ENCODE results near the gene NLRP6.
"Not testable (repeated sequence)": the region's sequence is repeated elsewhere in the genome, so short reads cannot be mapped to it uniquely, and the experiment has no call there.

NLRP6 gene

DNA sequence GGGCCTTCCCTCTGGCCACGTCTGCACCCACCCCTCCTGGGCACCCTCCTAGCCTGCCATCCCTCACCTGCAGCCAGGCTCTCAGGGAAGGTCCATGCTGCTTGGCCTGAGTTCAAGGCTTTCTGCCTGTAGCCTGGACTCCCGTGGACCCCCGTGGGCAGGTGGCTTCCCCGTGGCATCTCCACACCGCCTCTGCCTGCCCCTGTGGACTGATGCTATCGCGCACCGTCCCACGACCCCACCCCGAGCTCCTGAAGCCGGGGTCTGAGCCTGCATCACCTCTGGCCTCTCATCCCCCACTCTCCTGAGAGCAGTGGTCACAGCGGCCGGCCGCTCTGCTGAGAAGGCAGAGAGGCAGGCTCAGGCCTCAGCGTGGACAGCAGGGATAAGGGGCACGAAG, 16.6 kb downstream of the NLRP6 start:
- DNase-seq, result no peak

DNA sequence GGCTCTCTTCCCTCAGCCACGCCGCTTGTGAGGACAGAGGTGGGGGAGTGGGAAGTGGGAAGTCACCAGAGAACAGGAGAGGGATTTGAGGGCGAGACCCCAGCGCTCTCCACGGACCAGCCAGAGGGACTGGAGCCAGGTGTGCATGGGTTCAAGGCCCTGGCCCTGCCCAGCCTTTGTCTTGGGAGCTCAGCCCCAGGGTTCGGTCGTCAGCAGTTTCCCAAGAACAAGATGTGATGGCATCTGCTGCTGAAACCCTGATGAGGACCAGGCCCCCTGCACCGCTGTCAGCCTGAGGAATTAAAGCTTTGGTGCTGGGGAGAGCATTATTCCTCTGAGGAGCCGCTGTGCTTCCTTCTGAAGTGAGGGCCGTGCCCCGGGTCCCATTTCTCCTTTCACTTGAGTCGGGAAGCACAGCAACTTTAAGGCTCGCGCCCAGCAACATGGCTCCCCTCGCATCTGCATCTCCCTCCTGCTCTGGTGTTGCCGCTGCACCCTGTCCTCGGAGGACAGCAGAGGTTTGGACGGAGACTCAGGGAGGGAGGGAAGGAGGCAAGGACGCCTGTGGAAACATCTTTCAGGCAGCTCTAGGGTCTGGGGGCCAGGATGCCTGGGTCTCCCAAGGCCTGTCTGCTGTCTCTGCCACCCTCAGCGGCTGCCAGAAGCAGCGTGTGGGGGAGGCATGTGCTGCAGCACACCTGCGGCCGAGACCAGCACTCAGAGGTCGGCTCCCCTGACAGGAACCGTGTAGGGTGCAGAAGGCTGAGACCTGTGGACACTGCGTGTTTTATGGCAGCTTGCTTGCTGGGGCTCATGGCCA, 17.4 kb downstream of the NLRP6 start:
- DNase-seq, result no peak

DNA sequence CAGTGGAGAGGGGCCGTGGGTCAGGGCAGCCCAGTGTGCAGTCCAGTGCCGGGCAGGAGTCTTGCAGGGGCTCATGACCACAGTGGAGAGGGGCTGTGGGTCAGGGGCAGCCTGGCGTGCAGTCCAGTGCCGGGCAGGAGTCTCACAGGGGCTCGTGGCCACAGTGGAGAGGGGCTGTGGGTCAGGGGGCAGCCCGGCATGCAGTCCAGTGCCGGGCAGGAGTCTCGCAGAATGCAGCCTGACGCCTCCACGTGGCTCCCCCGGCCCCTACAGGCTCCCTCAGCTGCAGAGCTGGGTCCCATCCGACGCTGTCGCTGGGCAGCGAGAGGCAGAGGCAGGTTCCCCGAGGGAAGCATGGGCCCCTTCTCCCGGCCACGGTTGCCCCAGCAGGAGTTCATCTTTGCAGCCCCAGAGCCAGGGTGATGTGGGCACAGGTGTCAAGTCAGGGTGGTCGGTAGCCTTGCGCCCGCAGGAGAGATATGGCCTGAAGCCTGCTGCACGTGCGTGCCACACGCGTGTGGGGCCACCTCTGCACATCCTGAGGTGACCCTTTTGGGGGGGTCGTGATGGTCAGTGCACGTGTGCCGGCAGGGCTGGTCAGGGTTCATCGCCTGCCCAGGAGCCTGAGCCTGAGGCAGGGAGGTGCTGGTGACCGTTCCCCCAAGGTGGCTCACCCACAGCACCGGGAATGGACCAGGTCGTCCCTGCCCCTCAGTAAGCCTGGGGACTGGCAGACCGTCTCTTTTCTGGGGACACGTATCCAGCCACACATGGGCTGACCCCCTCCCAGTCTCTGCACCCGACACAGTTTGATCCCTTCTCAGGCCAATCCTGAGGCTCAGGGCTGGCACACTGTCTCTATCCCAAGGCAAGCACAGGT, 18.2 kb downstream of the NLRP6 start:
- no peak for DNase-seq

DNA sequence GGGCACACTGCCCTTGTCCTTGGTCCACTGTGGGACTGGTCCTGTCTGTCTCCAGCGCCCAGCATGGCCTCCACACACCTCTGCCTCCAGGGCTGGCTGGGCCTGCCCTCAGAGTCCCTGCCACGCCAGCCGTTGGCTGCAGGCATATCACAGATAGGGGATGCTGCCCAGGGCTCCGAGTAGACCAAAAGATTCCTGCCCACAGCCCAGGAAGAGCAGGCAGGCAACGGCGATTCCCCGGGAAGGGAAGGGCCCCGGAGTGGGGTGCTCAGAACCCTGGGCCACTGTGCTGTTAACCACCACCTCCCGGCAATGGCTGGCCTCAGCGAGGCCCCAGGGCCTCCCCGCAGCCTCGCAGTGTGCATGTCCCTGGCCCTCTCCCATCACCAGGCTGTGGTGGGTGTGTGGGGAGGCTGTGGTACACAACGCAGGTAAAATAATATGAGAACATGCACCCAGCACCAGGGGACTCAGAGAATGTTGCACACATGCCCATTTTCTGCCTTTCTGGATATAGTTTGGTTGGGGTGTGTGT, 18.9 kb downstream of the NLRP6 start:
- DNase-seq, result no peak

DNA sequence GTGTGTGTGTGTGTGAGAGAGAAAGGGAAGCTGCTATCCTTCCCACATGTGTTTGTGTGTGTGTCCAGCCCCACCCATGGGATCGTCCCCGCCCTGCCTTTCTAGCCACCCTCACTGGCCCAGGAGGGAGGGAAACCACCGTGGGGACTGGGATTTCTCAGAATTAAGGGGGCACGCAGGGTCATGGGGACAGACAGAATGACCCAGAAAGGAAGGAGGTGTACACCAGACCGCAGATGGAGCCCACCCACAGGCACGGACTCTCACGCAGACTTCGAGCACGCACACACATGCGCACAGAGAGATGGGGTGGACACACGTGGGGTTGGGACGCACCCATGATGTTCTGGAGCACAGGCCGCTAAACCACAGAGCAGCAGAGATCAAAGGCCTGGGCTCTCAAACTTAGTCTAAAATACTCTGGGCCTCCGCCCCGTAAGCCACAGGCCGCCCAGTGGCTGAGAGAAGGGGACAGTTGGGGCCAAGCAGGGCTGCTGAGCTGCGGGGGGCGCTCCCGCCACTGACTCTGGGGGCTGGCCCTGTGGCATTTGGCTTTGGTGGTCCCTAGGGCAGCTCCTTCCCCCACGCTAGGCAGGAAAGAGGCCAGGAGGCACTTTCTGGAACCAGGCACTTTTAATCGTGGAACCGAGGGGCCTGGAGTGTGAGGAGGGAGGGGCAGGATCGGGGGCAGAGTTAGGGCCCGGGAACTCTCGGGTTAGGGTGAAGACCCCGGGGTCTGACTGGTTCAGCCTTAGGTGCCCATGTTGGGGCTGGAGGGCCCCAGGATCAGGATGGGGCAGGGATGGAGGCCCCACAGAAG, 19.6 kb downstream of the NLRP6 start:
- DNase-seq, result no peak

DNA sequence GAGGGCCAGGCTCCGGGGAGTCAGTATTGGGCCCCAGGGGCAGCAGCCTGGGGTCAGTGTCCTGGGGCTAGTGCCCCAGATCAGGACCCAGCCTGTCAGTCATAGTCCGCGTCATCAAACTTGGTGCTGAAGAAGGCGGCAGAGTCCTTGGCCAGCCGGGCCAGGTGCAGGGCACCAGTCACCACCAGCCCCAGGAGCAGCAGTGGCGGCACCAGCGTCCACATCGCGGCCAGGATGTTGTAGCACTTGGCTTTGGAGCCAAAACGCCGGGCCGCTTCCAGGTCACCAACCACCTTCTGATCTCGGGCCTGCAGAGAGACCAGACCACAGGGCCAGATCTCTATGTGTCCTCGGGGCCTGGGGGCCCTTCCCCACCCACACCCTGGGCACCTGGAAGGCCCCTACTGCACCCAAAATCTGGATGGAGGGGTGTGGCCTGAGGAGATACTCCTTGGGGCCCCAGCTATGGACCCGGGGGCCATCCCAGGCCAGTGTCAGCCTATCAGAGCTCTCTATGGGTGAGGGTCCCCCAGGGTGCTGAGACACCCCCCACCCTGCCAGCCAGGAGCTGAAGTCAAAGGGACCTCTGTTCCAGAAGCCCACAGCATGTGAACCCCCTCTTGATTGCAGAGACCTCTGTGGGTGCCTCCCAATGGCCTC, 20.3 kb downstream of the NLRP6 start:
- no peak for DNase-seq

DNA sequence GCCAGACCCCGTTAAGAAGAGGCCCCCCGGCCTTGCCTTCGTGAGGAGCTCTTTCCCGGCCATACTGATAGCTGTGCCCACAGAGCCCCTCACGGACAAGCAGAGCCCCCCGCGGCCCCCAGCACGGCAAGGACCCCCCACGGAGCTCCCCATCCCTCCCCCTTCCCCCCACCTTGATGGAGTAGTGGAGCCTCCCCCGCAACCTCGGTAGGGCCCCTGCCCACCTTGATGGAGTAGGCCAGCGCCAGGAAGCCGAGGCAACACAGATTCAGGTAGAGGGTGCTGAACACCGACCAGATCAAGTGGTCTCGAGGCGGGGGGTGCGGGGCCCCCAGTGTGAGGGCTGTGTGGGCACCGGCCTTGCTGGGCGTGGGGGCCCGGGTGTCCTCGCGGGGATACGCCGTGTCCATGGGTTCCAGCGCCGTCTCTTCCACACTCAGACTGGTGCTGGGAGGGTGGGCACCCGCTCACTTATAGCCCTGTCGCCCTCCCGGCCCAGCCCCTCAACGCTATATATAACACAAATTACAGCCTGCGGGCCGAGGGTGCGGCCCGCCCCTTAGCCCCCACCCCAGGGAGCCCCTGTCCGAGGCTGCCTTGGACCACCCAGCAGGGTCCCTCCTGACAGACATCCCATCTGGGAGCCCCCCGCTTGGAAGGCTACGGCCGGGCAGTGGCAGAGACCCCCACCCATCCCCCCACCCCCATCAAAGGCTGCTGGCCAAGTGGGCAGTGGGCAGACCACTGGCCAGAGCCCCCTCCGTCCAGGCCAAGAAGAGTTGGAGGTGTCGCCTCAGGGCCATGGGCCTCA, 21.1 kb downstream of the NLRP6 start, which contains the start of gene IFITM5:
IFITM5 (minus strand) TSS at position 446 of the 811 bp plus-strand sequence; CDS start at position 410, 36 bp downstream.
- DNase-seq, result no peak

DNA sequence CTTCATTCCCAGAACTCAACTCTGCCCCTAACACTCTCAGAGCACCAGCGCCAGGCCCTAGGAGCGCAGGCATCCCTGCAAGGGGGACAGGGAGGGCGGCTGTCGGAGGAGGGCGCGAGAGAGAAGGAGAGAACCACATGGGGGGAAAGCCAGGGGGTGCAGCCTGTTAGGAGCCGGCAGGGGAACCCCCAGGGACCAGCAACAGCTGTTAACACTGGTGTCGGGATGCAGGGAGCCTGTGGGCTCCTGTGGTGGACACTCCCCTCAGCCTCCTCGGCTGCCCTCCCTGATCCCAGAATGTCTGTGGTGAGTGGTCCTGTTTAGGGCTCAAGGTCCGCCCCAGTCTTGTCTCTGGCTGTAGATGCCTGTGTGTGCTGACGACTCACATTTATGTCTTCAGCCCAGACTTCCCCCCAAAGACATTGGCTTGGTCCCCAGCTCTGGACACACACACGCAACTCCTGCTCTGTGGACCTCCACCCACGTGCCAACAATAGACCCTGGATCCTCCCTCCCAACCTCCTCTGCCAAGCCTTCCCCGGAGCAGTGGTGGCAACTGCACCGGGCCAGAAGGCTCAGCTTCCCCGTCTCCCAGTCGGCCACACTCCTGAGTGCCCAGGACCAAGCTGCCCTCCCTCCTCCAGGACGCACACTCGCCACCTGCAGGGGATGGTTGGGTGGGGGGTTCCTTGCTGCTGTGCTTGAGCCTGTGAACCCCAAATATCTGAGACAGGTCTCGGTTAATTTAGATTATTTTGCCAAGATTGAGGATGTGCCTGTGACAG, 21.9 kb downstream of the NLRP6 start:
- DNase-seq, result no peak

DNA sequence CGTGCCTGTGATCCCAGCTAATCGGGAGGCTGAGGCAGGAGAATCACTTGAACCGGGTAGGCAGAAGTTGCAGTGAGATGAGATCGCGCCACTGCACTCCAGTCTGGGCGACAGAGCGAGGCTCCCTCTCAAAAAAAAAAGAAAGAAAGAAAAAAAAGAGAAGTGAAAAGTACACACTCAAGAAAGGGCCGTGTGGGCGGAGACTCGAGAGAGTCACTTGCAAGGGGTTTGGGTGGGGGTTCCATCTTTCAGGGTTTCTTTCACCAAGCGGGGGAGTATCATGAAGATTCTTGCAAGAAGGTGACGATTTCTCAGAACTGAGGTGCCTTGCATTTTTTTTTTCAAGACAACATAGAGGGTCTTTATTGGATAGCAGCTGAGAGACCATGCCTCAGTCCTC, 25.2 kb downstream of the NLRP6 start:
- no peak for DNase-seq

DNA sequence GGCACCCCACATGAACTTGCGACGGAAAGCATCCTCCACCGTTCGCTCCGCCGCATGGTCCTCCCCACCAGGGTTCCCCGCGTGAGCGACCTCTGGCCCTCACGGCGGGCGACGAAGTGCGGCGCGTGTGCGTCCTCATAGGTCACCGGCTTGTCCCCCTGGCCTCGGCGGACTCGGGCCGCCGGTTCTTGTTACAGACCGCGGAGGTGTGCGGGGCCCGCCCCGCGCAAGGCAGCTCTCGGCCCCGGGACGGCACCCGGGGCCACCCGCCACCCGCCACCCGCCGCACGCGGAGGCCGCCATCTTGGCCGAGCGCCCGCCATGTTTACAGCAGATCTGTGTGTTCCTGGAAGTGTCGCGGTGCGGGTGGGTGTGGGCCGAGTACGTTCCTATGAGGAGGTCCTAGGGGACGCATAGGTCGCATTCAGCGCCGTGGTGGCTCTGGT, 25.9 kb downstream of the NLRP6 start:
- no peak for DNase-seq

DNA sequence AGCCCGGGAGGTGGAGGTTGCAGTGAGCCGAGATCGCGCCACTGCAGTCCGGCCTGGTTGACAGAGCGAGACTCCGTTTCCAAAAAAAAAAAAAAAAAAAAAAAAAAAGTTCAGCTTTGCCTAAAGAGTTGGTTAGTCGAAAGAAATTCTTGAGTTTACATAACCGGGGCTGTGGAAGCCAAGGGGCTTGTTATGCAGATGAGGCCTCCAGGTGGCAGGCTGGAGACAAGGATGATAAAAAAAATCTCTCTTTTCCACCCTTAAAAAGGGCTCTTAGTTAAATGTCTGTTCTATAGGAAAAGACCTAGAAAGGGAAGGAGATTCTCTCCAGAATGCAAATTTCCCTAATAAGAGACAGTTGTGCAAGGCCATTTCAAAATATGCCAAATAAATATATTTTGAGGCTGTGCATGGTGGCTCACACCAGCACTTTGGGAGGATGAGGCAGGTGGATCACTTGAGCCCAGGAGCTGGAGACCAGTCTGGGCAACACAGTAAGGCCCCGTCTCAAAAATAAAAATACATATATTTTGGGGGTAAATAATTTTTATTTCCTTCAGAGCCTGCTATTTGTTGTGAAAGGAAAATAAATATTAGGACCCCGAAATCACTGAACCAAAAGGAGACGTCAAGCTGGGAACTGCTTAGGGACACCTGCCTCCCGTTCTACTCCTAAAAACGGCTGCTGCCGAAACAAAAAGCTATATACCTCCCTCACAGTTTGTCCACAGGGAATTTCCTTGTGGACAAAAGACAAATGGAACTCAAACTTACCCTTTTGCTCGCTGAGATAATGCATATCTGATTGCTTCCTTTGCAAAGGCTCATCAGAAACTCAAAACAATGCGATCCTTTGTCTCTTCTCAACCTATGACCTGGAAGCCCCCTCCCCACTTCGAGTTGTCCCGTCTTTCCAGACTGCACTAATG, 27.0 kb downstream of the NLRP6 start:
- peak in 1 of 2 experiments; percentile 14 for DNase-seq

DNA sequence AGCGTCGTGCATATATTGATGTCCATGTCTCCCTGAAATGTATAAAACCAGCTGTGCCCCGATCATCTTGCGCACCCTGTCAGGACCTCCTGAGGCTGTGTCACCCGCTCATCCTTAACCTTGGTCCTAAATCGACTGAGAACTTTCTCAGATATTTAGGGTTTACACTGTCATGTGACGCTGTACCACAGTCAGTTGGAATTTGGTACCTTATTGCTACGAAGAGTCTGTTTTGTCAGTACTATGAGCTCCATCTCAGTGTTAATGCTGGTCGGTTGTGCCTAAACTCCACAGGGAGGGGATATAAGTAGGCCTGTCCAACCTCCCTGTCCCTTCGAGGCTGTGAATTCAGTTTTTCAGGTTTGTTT, 27.6 kb downstream of the NLRP6 start:
- DNase-seq, result no peak

DNA sequence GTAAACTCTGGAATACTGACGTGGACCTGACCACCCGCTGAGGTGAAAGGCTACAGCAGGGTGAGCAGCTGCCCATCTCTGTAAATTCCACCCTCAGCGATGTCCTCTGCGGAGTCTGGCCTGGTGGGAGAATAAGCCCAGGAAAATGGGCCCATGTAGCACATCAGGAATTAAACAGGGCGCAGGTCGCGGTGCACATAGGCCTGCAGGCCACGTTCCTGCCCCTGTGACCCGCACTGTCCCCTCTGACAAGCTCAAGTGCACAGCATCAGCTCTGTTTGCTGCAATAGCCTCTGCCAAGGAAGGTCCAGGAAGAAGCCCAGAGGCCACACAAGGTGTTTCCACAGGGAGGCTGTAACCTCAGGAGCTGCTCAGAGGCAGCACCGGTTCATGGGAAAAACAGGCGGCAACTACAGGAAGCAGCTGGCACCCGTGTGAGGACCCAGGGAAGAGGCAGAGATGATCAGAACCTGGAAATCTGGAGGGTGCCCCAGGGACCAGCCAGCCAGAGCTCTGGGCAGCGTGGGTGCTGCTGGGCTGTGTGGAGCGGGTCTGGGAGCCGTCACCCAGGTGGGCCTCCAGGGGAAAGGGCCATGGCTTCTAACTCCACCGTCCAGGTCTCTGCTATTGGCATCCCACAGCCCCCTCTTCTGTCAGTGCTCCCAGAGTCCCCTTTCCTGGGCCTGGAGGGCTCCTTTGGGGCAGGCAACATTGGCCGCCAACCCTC, 28.6 kb downstream of the NLRP6 start:
- DNase-seq, result no peak

DNA sequence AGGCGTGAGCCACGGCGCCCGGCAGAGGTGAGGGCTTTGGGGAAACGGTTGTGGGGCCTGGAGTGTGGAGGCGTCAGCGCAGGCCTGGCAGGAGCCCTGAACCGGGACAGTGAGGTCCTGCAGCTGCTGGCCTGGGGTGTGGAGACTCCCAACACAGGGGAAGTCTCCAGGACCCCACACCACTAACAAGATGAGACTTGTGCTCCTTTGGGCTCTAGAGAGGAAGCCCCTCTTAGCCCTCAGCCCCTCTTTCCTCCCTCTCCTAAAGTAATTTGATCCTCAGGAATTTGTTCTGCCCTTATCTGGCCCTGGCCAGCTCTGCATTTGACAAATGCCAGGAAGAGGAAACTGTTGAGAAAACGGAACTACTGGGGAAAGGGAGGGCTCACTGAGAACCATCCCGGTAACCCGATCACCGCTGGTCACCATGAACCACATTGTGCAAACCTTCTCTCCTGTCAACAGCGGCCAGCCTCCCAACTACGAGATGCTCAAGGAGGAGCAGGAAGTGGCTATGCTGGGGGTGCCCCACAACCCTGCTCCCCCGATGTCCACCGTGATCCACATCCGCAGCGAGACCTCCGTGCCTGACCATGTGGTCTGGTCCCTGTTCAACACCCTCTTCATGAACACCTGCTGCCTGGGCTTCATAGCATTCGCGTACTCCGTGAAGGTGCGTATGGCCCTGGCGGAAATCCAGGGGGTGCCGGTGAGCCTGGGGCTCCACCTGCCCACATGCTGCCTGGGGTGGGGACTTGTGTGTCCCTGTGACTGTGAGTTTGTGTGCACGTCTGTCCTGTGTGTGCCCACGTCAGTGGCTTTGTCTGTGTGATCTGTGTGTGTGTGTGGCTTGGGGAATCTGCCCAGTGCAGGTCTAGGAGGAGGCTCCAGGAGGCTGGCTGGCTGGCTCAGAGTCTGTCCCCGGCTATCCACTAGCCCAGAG, 29.8 kb downstream of the NLRP6 start, which contains the start of gene IFITM2:
IFITM2 (plus strand) TSS at position 51 of the 943 bp plus-strand sequence; CDS start at position 428, 377 bp downstream.
- DNase-seq, result not testable (repeated sequence)

DNA sequence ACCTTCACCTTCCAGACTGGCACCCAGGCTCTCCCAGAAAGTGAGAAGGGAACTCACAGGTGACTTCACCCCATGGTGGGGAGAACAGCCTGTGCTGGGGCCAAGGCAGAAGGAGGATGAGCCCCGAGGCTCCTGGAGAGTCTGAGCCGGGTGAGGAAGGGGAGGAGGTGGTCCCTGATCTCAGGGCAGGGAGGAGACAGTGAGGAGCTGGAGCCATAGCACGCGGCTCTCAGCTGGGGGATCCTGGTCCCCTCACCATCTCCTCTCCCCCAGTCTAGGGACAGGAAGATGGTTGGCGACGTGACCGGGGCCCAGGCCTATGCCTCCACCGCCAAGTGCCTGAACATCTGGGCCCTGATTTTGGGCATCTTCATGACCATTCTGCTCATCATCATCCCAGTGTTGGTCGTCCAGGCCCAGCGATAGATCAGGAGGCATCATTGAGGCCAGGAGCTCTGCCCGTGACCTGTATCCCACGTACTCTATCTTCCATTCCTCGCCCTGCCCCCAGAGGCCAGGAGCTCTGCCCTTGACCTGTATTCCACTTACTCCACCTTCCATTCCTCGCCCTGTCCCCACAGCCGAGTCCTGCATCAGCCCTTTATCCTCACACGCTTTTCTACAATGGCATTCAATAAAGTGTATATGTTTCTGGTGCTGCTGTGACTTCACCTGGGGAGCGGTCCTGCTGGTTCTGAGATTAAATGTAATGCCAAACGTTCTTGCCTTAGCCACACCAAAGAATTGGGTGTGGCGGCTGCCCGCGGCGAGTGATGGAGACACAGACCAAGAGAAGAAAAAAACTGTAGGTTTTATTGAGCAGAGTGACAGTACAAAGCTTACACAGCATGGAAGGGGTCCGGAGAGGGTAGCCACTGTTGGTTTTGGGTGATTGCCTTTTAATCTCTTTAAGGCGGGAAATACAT, 30.8 kb downstream of the NLRP6 start:
- DNase-seq, result not testable (repeated sequence)

DNA sequence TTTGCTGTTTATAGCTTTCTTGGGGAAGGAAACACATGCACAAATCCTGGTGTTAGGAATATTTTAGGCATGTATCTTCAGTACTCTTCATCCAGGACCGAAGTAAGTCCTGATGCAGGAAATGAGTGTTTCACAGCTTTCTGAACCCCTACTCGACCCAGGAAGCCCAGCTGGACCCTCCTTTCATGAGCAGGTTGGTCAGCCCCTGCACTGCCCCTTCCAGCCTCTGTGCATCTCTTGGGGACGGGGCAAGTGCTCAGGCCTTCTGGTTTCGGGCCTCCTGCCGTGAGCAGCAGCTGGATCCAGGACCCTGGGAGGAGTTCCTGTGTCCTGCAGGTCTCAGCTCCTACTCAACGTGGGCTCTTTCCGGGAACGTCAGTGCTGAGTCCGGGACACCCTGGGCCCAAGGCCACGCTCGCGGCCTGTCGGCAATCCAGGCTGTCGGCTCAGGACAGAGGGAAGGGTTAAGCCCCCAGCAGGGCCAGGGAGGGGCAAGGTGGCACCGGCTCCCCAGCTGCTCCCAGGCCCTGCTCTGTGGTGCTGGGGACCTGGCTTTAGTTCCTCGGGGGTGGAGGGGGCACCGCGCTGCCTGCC, 31.9 kb downstream of the NLRP6 start:
- not testable (repeated sequence) for DNase-seq

All from NCI-H446 (cell line).